ENCODE data around the gene THOC6.
A peak's percentile ranks its signal among the peaks of the same experiment; 100 is the strongest.

DNA sequence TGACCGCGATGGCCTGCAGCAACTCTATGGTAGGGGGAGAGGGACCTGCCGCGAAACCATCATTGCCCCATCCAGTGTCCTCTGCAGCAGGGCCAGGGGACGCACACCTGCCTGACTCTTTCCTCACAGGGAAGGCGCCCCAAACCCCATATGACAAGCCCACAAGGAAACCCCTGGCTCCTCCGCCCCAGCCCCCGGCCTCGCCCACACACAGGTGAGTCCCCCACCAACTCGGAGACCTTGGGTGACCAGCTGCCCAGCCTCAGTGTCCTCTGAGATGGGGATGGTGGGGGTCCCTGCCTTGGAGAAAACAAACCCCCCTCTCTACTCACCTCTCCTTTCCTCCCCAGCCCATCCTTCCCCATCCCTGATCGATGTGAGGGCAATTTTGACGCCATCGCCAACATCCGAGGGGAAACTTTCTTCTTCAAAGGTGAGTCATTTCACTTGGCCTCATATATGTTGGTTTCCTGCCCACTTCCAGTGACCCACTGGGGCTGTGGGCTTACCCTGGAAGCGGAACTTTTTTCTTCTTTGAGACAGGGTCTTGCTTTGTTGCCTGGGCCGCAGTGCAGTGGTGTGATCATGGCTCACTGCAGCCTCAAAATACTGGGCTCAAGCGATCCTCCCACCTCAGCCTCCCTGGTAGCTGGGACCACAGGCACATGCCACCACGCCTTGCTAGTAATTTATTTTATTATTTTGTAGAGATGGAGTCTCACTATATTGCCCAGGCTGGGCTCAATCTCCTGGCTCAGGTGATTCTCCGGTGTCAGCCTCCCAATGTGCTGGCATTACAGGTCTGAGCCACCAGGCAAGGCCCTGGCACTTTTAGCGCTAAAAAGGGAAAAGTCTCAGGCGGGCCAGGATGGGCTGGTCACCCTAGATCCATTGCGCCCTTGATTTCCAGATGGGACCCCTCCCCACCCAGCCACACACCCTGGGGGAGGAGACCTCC, 33.6 kb downstream of the THOC6 start:
- TF ChIP-seq, protein P1, sequence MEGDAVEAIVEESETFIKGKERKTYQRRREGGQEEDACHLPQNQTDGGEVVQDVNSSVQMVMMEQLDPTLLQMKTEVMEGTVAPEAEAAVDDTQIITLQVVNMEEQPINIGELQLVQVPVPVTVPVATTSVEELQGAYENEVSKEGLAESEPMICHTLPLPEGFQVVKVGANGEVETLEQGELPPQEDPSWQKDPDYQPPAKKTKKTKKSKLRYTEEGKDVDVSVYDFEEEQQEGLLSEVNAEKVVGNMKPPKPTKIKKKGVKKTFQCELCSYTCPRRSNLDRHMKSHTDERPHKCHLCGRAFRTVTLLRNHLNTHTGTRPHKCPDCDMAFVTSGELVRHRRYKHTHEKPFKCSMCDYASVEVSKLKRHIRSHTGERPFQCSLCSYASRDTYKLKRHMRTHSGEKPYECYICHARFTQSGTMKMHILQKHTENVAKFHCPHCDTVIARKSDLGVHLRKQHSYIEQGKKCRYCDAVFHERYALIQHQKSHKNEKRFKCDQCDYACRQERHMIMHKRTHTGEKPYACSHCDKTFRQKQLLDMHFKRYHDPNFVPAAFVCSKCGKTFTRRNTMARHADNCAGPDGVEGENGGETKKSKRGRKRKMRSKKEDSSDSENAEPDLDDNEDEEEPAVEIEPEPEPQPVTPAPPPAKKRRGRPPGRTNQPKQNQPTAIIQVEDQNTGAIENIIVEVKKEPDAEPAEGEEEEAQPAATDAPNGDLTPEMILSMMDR (IDR thresholded peaks at IDR 0.05): no peak
- TF ChIP-seq ZNF263 (CRISPR knock-in tag; IDR thresholded peaks at IDR 0.05; ENCODE audit: low read depth) (no peak), ZNF121 (CRISPR knock-in tag; IDR thresholded peaks at IDR 0.05) (peak; percentile 55), ETV6 (CRISPR knock-in tag; IDR thresholded peaks at IDR 0.05) (no peak), FOXJ3 (CRISPR knock-in tag; IDR thresholded peaks at IDR 0.05; ENCODE audit: borderline replicate concordance) (no peak), ZNF232 (CRISPR knock-in tag; IDR thresholded peaks at IDR 0.05) (no peak), CREM (CRISPR knock-in tag; IDR thresholded peaks at IDR 0.05) (no peak), TEAD4 (CRISPR knock-in tag; IDR thresholded peaks at IDR 0.05) (no peak), ZNF423 (CRISPR knock-in tag; IDR thresholded peaks at IDR 0.05) (no peak), ELF4 (CRISPR knock-in tag; IDR thresholded peaks at IDR 0.05; ENCODE audit: low read depth) (no peak)
- TF ChIP-seq, protein P2, sequence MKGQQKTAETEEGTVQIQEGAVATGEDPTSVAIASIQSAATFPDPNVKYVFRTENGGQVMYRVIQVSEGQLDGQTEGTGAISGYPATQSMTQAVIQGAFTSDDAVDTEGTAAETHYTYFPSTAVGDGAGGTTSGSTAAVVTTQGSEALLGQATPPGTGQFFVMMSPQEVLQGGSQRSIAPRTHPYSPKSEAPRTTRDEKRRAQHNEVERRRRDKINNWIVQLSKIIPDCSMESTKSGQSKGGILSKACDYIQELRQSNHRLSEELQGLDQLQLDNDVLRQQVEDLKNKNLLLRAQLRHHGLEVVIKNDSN (CRISPR knock-in tag; IDR thresholded peaks at IDR 0.05): no peak
- TF ChIP-seq, protein P3, sequence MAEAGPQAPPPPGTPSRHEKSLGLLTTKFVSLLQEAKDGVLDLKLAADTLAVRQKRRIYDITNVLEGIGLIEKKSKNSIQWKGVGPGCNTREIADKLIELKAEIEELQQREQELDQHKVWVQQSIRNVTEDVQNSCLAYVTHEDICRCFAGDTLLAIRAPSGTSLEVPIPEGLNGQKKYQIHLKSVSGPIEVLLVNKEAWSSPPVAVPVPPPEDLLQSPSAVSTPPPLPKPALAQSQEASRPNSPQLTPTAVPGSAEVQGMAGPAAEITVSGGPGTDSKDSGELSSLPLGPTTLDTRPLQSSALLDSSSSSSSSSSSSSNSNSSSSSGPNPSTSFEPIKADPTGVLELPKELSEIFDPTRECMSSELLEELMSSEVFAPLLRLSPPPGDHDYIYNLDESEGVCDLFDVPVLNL (CRISPR knock-in tag; IDR thresholded peaks at IDR 0.05; ENCODE audit: borderline replicate concordance, low read depth): no peak
- TF ChIP-seq, protein P4, sequence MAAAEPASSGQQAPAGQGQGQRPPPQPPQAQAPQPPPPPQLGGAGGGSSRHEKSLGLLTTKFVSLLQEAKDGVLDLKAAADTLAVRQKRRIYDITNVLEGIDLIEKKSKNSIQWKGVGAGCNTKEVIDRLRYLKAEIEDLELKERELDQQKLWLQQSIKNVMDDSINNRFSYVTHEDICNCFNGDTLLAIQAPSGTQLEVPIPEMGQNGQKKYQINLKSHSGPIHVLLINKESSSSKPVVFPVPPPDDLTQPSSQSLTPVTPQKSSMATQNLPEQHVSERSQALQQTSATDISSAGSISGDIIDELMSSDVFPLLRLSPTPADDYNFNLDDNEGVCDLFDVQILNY (CRISPR knock-in tag; IDR thresholded peaks at IDR 0.05): no peak

Data from WTC11 (cell line).